K562 (cell line): ENCODE results near the gene PAFAH1B2. TPM values are rescaled to one million over a fixed set of nuclear protein-coding genes. Genes with fewer than 3 reads are reported as not detected.
A peak's percentile ranks its signal among the peaks of the same experiment; 100 is the strongest.

Experiments
- ATAC-seq: fragments of 200-7000 bp; cut with Tn5 transposase; 3 replicates; pipeline ENCODE4 v1.9.1; 2020; ENCODE audit warnings: moderate library complexity
- BruUV-seq: library from RNA; stranded (reverse); fragments of 400-500 nt; replicated peaks from 2 replicates; lab custom pipeline; 2021; lab: Mats Ljungman, UMichigan
- CTCF ChIA-PET: fragments of 300-600 bp; formaldehyde crosslinking; extraction: SDS; loops from one replicate; lab custom pipeline; 2021; ENCODE audit warnings: low intra/inter-chr PET ratio; lab: Yijun Ruan, JAX
- POLR2A ChIA-PET: fragments of 300-600, 350-650 bp; sonication (Branson Sonifier 250); formaldehyde crosslinking; extraction: SDS; loops from one replicate; lab custom pipeline; 2021; ENCODE audit warnings: antibody characterized with exemption, inconsistent platforms; lab: Yijun Ruan, JAX
- DNase-seq, 4 experiments: peaks; one replicate each; pipeline versions ENCODE4 v3.0.0 to v3.0.0-alpha.2; 2011 to 2018; ENCODE audit warnings: low spot score in 3 of 4, mixed read lengths in 3 of 4; ENCODE audit errors: extremely low read depth in 1 of 4
- FAIRE-seq: peaks from 2 replicates; lab custom pipeline; 2011; peaks lifted over from hg19 to GRCh38; lab: Jason Lieb, UNC
- H2AFZ ChIP-seq: 2 replicates; pipeline ENCODE4 v1.6.0; 2011; ENCODE audit warnings: low read depth, low read length, control low read depth, inconsistent platforms
- H3K27ac ChIP-seq: fragments of 200-600 bp; 3 replicates; pipeline ENCODE4 v1.8.0; 2011; ENCODE audit warnings: low read depth, mild to moderate bottlenecking, control low read depth, inconsistent platforms, low read length, moderate library complexity, mixed read lengths; ENCODE audit errors: extremely low read depth
- H3K27me3 ChIP-seq, 2 experiments: fragments of 300-600 bp in 1 of 2; 2 replicates in 1 of 2; 3 replicates in 1 of 2; pipeline versions ENCODE4 v1.6.0 to v1.8.0; 2011; ENCODE audit warnings: inconsistent platforms in 2 of 2, low read length in 2 of 2, mild to moderate bottlenecking in 1 of 2, mixed read lengths in 1 of 2, moderate library complexity in 1 of 2; ENCODE audit not compliant: control insufficient read depth in 2 of 2, insufficient read depth in 2 of 2
- H3K36me3 ChIP-seq: fragments of 300-600 bp; 3 replicates; pipeline ENCODE4 v1.8.0; 2011; ENCODE audit warnings: mild to moderate bottlenecking, low read length, inconsistent platforms; ENCODE audit not compliant: control insufficient read depth, insufficient read depth
- H3K4me1 ChIP-seq, 2 experiments: fragments of 200-600 bp in 1 of 2; replicated peaks in 1 of 2; 2 replicates in 1 of 2; 3 replicates in 1 of 2; pipeline versions ENCODE4 v1.5.1 to v1.8.0; 2011; ENCODE audit warnings: inconsistent platforms in 2 of 2, low read length in 2 of 2, mild to moderate bottlenecking in 1 of 2, mixed read lengths in 1 of 2, moderate library complexity in 1 of 2; ENCODE audit not compliant: control insufficient read depth in 2 of 2, insufficient read depth in 2 of 2
- H3K4me2 ChIP-seq: 2 replicates; pipeline ENCODE4 v1.6.1; 2011; ENCODE audit warnings: low read length, control low read depth, inconsistent platforms, mixed read lengths; ENCODE audit not compliant: insufficient read depth
- H3K4me3 ChIP-seq: fragments of 200-600 bp; sonication (generic), shearing (Covaris generic); 2 replicates; pipeline ENCODE4 v1.5.1; 2016; ENCODE audit warnings: control low read depth, inconsistent platforms
- H3K79me2 ChIP-seq: fragments of 200-600 bp; 3 replicates; pipeline ENCODE4 v1.8.0; 2011; ENCODE audit warnings: low read length, inconsistent platforms; ENCODE audit not compliant: control insufficient read depth, insufficient read depth
- H3K9ac ChIP-seq, 2 experiments: 2 replicates each; pipeline versions ENCODE4 v1.6.0 to v1.6.1; 2011; ENCODE audit warnings: low read depth in 2 of 2, low read length in 2 of 2, control low read depth in 1 of 2, inconsistent platforms in 1 of 2, mild to moderate bottlenecking in 1 of 2, mixed read lengths in 1 of 2; ENCODE audit not compliant: insufficient read depth in 1 of 2
- H3K9me1 ChIP-seq: one replicate; pipeline ENCODE4 v1.6.0; 2011; ENCODE audit warnings: inconsistent platforms, mild to moderate bottlenecking, low read length, moderate library complexity; ENCODE audit not compliant: control insufficient read depth, insufficient read depth
- H3K9me3 ChIP-seq: replicated peaks from 2 replicates; pipeline ENCODE4 v1.5.1; 2011; ENCODE audit warnings: low read depth, low read length, inconsistent platforms; ENCODE audit not compliant: control insufficient read depth, insufficient read depth
- H4K20me1 ChIP-seq: replicated peaks from 2 replicates; pipeline ENCODE4 v1.6.1; 2011; ENCODE audit warnings: low read length, inconsistent platforms, mixed read lengths; ENCODE audit not compliant: control insufficient read depth, insufficient read depth
- BDP1 ChIP-seq: IDR thresholded peaks from 3 replicates; pipeline ENCODE4 v1.6.1; 2011; ENCODE audit not compliant: insufficient read length, insufficient read depth
- CBFA2T3 ChIP-seq: fragments of 450-650 bp; IDR thresholded peaks from 2 replicates; pipeline ENCODE4 v1.6.1; 2017
- HMGN3 ChIP-seq: IDR thresholded peaks from 2 replicates; pipeline ENCODE4 v1.6.1; 2011; ENCODE audit warnings: borderline replicate concordance, low read depth, mild to moderate bottlenecking, mixed read lengths, low read length; ENCODE audit not compliant: insufficient read length; ENCODE audit errors: extremely low read depth
- JUN ChIP-seq, 2 experiments: sonication (generic) in 1 of 2; formaldehyde crosslinking in 1 of 2; IDR thresholded peaks; 2 replicates each; pipeline versions ENCODE4 v1.6.1 to v1.8.0; 2012 to 2022; ENCODE audit warnings: borderline replicate concordance in 2 of 2, mild to moderate bottlenecking in 2 of 2, improper control_type of control experiment in 1 of 2, low read depth in 1 of 2, low read length in 1 of 2, missing genetic modification reagents in 1 of 2
- KLF6 ChIP-seq: fragments of 250-450 bp; sonication (Bioruptor Pico); IDR thresholded peaks from 2 replicates; pipeline ENCODE4 v1.4.0; 2020; ENCODE audit warnings: mild to moderate bottlenecking, moderate library complexity, borderline replicate concordance
- RBM14 ChIP-seq: fragments of 200-400 bp; formaldehyde crosslinking; IDR thresholded peaks from 2 replicates; pipeline ENCODE4 v1.6.1; 2018; ENCODE audit warnings: low read depth, mild to moderate bottlenecking, low read length, moderate library complexity, borderline replicate concordance; ENCODE audit not compliant: insufficient read depth
- RNF2 ChIP-seq: sonication (generic); IDR thresholded peaks from 2 replicates; pipeline ENCODE4 v1.6.1; 2016
- ZNF134 ChIP-seq: fragments of 250-450 bp; sonication (Bioruptor Pico); conservative IDR thresholded peaks from 2 replicates; pipeline ENCODE4 v1.4.0; 2020
- ZNF586 ChIP-seq: fragments of 450-650 bp; formaldehyde crosslinking; conservative IDR thresholded peaks from 2 replicates; pipeline ENCODE4 v1.4.0; 2020; ENCODE audit warnings: mild to moderate bottlenecking, moderate library complexity
- WGBS: fragments of 100-300 bp; shearing (Covaris generic); methylation state at CpG from one replicate; pipeline ENCODE4 v1.1.6; 2016; ENCODE audit warnings: low coverage, mixed read lengths; ENCODE audit not compliant: insufficient coverage; ENCODE audit errors: missing lambda C conversion rate; 5-methylcytosine and 5-hydroxymethylcytosine counted together
- in situ Hi-C: fragments of 300-500 bp; cut with MboI; formaldehyde crosslinking; loops from 4 replicates; pipeline ENCODE4 v1.15.0; 2018; ENCODE audit warnings: inconsistent platforms, mixed read lengths
- intact Hi-C: fragments of 100-400 bp; cut with micrococcal nuclease; formaldehyde crosslinking; loops from 2 replicates; pipeline ENCODE4 v1.14.2; 2022
- polyA plus RNA-seq, 8 experiments: library from polyadenylated mRNA; depleted of rRNA in 4 of 8; stranded (reverse) in 5 of 8; unstranded in 3 of 8; fragments of >200 nt; fragmentation: Nextera tagmentation in 2 of 8; fragmentation: Illumina TruSeq in 1 of 8; extraction: Ambion mirVana in 2 of 8; extraction: Trizol in 1 of 8; gene quantifications; 2 replicates each; pipeline versions ENCODE4 v1.2.1 to v1.2.3, GENCODE V29; 2011 to 2014; ENCODE audit warnings: inconsistent platforms in 1 of 8, missing spikeins in 1 of 8
- total RNA-seq, 7 experiments: library from RNA; depleted of rRNA in 6 of 7; stranded (reverse); fragments of >200 nt in 6 of 7; fragmentation: Illumina TruSeq in 2 of 7; extraction: Trizol in 2 of 7; gene quantifications; 2 replicates each; pipeline versions ENCODE4 v1.2.1 to v1.2.3, GENCODE V29; 2011 to 2021; ENCODE audit warnings: low replicate concordance in 1 of 7
- TF ChIP-seq, protein P1 (sequence below), 2 experiments: fragments of 450-650 bp; conservative IDR thresholded peaks; 2 replicates each; pipeline ENCODE4 v1.6.1; 2017; ENCODE audit warnings: mild to moderate bottlenecking in 2 of 2, moderate library complexity in 2 of 2
- TF ChIP-seq, protein P2 (sequence below): fragments of 450-650 bp; formaldehyde crosslinking; IDR thresholded peaks from 2 replicates; pipeline ENCODE4 v1.4.0; 2020; ENCODE audit warnings: mild to moderate bottlenecking, moderate library complexity
- TF ChIP-seq, protein P3 (sequence below): sonication (generic); formaldehyde crosslinking; IDR thresholded peaks from 2 replicates; pipeline ENCODE4 v1.8.0; 2022; ENCODE audit warnings: mild to moderate bottlenecking, missing genetic modification reagents

The PAFAH1B2 gene
- total and polyA plus RNA-seq, 9 of the 15 experiments (the other 6 are each of a cell fraction or from before 2014, with no cell fraction given): 27.8 to 94.7 (median 64.9) TPM

DNA sequence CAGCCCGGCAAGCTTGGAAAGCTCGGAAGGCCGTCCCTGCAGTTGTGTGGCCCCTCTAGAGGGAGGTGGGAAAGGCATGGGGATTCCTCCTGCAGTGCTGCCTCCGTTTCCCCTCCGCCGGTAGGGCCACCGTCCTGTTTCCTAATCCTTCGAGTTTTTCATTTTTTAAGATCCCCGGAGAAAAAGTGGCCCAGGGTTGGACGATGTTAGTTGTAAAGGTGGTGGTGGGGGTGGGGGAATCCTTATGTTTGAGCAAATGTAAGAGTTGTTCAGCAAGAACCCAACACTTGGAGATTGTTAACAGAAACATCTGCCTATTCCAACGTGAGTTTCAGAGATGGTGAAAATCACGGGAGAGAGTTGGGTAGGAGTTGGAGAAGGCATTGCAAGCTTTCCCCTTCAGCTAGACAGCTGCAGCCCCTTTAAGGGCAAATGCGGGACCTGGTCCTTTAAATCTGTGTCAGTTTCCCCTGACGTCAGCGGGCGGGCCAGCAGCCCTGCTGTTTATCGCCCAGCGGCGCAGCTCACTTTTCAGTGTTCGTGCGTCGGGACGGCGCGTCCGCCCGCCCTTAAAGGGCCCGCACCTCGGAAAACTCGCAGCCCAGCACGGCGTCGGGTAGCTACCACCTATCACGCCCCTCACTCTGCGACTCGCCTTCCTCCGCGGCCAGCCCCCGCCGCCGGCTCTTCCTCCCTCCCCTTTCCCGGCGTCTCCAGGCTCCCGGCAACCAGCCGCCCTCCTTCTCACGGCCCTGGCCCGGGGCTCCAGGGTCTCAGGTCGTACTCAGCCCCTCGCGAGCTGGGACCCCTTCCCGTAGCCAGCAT lies 34.3 kb downstream of the PAFAH1B2 start, which contains the start of gene SIDT2:
Gene SIDT2 (plus strand): TSS at position 534 of the 825 bp plus-strand sequence. CDS start 521 bp downstream, outside the sequence.
- Histone ChIP-seq H3K9me1 (no peaks in the 10 kb centered on the region), H3K79me2 (peaks cover 18% of the 10 kb centered on the region), H3K36me3 (peaks cover 17% of the 10 kb centered on the region), H3K9me3 (no peaks in the 10 kb centered on the region), H3K27me3 (no peaks in the 10 kb centered on the region), H3K9ac (peak within 1 kb of the TSS; percentile 69 to 91), H2AFZ (peak within 1 kb of the TSS; percentile 82), H3K4me2 (peak within 1 kb of the TSS; percentile 86), H3K4me3 (peak within 1 kb of the TSS; percentile 49), H4K20me1 (no peaks in the 10 kb centered on the region), H3K4me1 (peaks cover 30 to 46% of the 10 kb centered on the region in 2 experiments), H3K27ac (peak within 1 kb of the TSS; percentile 70)
- FAIRE-seq (peak; percentile 89), DNase-seq (peak; percentile 86 to 95 (median 88)), ATAC-seq (peak; percentile 94)
- in situ Hi-C loops (no loop called here), intact Hi-C loops (loop anchor here (2.0 kb wide), 1 partner anchor 34 kb away; the partner anchor contains the start of gene PAFAH1B2)
- POLR2A ChIA-PET: interaction anchor here (0.6 to 3.5 kb wide), 6 partner anchors 12 to 174 kb away, joined by 3 to 17 read pairs (median 6); partner anchors contain the start of gene PAFAH1B2
- WGBS: 6% methylated on average over 31 of the region's 51 CpGs
- BruUV-seq: no TSS peak
- CTCF ChIA-PET: interaction anchor here (0.5 kb wide), 1 partner anchor 54 kb away, joined by 4 read pairs; the partner anchor contains the start of gene PCSK7
- TF ChIP-seq, protein P1, sequence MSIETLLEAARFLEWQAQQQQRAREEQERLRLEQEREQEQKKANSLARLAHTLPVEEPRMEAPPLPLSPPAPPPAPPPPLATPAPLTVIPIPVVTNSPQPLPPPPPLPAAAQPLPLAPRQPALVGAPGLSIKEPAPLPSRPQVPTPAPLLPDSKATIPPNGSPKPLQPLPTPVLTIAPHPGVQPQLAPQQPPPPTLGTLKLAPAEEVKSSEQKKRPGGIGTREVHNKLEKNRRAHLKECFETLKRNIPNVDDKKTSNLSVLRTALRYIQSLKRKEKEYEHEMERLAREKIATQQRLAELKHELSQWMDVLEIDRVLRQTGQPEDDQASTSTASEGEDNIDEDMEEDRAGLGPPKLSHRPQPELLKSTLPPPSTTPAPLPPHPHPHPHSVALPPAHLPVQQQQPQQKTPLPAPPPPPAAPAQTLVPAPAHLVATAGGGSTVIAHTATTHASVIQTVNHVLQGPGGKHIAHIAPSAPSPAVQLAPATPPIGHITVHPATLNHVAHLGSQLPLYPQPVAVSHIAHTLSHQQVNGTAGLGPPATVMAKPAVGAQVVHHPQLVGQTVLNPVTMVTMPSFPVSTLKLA (conservative IDR thresholded peaks at IDR 0.05): peak; percentile 37 to 82; a peak in 3 of 4 replicates
- TF ChIP-seq, protein P2, sequence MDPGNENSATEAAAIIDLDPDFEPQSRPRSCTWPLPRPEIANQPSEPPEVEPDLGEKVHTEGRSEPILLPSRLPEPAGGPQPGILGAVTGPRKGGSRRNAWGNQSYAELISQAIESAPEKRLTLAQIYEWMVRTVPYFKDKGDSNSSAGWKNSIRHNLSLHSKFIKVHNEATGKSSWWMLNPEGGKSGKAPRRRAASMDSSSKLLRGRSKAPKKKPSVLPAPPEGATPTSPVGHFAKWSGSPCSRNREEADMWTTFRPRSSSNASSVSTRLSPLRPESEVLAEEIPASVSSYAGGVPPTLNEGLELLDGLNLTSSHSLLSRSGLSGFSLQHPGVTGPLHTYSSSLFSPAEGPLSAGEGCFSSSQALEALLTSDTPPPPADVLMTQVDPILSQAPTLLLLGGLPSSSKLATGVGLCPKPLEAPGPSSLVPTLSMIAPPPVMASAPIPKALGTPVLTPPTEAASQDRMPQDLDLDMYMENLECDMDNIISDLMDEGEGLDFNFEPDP (CRISPR knock-in tag): no peak
- TF ChIP-seq HMGN3 (peak; percentile 53), RNF2 (0 out of 2 replicates have a peak, but pooled peaks have one; percentile 17), JUN (IDR thresholded peaks at IDR 0.05; ENCODE audit: borderline replicate concordance, low read depth, low read length) (peak; percentile 63), JUN (CRISPR knock-in tag; IDR thresholded peaks at IDR 0.05; ENCODE audit: borderline replicate concordance) (no peak), RBM14 (no peak), ZNF586 (no peak), CBFA2T3 (peak; percentile 30; the same call in 1 of the 2 replicates), ZNF134 (no peak), BDP1 (no peak), KLF6 (CRISPR knock-in tag) (no peak)
- TF ChIP-seq, protein P3, sequence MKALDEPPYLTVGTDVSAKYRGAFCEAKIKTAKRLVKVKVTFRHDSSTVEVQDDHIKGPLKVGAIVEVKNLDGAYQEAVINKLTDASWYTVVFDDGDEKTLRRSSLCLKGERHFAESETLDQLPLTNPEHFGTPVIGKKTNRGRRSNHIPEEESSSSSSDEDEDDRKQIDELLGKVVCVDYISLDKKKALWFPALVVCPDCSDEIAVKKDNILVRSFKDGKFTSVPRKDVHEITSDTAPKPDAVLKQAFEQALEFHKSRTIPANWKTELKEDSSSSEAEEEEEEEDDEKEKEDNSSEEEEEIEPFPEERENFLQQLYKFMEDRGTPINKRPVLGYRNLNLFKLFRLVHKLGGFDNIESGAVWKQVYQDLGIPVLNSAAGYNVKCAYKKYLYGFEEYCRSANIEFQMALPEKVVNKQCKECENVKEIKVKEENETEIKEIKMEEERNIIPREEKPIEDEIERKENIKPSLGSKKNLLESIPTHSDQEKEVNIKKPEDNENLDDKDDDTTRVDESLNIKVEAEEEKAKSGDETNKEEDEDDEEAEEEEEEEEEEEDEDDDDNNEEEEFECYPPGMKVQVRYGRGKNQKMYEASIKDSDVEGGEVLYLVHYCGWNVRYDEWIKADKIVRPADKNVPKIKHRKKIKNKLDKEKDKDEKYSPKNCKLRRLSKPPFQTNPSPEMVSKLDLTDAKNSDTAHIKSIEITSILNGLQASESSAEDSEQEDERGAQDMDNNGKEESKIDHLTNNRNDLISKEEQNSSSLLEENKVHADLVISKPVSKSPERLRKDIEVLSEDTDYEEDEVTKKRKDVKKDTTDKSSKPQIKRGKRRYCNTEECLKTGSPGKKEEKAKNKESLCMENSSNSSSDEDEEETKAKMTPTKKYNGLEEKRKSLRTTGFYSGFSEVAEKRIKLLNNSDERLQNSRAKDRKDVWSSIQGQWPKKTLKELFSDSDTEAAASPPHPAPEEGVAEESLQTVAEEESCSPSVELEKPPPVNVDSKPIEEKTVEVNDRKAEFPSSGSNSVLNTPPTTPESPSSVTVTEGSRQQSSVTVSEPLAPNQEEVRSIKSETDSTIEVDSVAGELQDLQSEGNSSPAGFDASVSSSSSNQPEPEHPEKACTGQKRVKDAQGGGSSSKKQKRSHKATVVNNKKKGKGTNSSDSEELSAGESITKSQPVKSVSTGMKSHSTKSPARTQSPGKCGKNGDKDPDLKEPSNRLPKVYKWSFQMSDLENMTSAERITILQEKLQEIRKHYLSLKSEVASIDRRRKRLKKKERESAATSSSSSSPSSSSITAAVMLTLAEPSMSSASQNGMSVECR (CRISPR knock-in tag): peak; percentile 39; the same call in 1 of the 2 replicates
